HG03457 (cell line): ENCODE results near the gene DNAJC22.
"Not testable (repeated sequence)": the region's sequence is repeated elsewhere in the genome, so short reads cannot be mapped to it uniquely, and the experiment has no call there.

Experiments
- ATAC-seq: cut with Tn5 transposase; IDR thresholded peaks from one replicate; pipeline ENCODE4 v1.9.1; 2021; ENCODE audit warnings: moderate number of reproducible peaks; ENCODE audit not compliant: unreplicated experiment

Gene DNAJC22

DNA sequence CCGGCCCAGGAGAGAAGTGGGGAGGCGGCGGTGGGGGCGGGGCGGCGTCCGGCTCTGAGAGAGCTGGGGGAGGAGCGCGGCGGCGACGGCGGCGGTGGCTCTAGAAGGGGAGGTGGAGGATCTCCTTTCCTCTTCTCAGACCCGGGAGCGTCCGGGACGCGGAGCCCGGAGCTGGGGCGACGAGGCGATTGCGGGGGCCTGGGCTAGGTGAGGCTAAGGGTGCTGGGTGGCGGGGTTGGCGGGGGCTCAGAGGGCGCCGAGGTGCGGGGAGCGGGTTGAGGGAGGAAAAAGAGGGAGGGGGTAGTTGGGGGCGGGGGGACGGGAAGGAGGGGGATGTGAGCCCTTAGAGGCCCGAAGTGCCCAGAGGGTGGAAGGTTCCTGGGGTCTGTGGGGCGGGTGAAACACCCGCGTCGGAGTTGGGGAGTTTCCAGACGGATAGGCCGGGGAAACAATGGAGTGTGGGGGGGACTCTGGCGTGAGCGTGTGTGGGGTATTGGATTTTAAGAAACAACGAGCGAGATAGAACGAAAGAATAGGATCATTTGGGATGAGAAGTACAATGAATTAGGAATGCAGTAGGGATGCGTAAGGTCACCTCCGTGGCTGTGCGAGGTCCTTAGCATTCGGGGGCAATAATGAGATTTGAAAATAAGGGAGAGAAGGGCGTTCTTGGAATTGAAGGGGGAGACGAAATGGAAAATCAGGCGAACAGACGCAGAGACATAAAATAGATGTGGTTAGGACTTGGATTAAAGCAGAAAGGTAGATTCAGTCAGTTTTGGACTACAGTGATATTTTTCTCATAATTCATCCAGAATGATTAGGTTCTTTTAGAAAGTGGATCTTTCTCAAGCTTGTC, 20.9 kb downstream of the DNAJC22 start, which contains the start of gene SPATS2:
Gene SPATS2, plus strand, starts transcription at position 82 of the 859 bp plus-strand sequence. CDS start 93,551 bp downstream, outside the sequence.
- ATAC-seq: no peak

DNA sequence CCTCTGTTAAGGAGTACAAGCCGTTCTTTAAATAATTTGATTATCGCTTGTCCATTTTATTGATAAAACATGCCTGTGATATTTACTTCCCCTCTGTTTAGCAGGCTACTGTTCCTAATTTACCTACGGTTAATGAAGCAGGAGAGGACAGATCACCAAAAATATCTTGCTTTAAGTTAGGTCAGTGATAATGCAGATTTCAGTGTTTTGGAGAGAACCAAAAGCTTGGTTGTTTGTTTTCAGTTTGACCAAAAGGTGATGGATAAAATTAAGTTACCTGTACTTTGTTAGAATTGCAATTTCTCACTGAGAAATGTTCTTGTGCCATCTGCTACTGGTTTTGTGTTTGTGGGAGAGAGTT, 21.5 kb downstream of the DNAJC22 start:
- ATAC-seq: no peak

DNA sequence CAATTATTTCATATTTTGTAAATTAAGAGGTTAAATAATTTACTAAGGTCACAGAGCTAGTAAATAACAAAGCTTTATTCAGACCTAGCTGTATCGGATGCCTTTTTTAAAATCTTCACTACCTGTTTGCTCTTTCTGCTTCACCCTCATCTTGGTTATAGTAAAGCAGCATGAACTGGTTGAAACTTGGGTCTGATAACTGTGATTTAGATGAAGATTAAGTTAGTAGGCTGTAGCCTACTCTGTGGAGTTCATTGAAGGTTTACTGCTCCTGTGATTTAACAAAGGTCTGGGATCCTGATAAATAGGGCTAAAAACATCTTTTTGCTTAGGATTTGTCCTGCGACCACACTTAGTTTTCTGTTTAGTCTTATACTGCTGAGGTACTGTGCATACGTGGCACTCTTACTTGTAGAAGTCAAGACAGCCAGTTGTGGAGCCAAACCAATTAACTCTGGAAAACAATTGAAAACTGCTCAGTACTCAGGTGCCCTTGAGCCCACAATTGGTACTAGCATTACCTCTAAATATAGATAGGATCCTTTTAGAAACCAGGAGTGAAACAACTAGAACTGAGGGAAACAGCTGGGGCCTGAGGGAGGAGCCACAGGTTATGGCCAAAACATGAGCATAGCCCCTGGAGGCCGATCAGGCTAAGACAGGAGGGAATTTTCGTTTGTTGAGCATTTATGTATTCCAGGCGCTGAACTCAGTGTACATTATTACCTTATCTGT, 22.9 kb downstream of the DNAJC22 start:
- ATAC-seq: peak; percentile 50

DNA sequence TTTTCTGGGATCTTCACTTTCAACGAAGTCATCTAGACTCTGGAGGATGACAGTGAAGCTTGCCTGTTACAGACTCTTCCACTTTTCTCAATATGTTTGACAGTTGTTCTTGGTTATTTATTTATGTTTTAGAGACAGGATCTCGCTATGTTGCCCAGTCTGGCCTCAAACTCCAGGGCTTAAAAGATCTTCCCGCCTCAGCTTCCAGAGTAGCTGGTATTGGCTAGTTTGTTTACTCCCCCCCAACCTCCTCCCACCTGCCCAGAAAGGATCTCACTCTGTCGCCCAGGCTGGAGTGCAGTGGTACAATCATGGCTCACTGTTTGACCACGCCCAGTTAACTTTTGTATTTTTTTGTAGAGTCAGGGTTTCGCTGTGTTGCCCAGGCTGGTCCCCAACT, 23.9 kb downstream of the DNAJC22 start:
- no peak for ATAC-seq

DNA sequence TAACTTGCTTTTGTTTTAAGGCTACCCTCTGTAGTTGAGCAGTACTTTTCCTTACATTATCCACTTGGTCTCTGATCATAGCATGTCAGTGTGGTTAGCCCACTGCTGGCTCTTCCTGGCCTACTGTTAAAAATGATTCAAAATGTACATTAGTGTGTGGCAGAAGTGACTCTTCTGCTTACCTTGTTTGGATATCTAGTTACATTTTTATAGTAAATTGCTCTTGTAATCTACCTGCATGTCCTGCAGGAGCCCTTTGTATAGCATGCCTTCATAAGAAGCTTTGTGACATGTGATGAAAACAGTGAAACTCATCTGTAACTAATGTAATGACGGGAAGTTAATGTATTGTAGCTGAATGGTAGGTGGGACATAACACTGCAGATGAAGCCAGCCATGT, 28.7 kb downstream of the DNAJC22 start:
- no peak for ATAC-seq

DNA sequence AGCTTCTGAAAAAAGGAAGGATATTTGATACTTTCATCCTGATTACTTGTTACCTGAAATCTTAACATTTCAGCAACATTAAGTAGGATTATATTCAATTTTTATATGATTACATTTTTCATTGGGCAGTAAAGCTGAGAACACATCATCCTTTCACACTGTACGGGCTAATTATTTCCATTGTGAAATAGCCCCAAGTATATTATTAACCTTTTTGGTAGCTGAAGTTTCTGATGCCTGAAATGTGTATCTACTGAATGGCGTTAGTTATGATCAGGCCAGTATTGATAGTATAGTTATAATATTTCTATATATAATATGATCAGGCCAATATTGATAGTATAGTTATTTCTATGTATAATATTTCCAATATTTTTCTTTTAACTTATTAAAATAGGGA, 30.7 kb downstream of the DNAJC22 start:
- no peak for ATAC-seq

DNA sequence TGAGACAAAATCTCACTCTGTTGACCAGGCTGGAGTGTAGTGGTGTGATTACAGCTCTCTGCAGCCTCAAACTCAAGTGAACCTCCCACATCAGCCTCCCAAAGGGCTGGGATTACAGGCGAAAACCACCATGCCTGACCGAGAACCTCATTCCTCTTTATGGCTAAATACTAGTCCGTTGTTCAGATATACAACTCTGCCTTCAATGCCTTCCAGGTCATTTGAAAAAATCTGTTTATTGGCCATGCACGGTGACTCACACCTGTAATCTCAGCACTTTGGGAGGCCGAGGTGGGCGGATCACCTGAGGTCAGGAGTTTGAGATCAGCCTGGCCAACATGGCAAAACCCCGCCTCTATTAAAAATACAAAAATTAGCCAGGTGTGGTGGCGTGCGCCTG, 33.5 kb downstream of the DNAJC22 start:
- not testable (repeated sequence) for ATAC-seq

DNA sequence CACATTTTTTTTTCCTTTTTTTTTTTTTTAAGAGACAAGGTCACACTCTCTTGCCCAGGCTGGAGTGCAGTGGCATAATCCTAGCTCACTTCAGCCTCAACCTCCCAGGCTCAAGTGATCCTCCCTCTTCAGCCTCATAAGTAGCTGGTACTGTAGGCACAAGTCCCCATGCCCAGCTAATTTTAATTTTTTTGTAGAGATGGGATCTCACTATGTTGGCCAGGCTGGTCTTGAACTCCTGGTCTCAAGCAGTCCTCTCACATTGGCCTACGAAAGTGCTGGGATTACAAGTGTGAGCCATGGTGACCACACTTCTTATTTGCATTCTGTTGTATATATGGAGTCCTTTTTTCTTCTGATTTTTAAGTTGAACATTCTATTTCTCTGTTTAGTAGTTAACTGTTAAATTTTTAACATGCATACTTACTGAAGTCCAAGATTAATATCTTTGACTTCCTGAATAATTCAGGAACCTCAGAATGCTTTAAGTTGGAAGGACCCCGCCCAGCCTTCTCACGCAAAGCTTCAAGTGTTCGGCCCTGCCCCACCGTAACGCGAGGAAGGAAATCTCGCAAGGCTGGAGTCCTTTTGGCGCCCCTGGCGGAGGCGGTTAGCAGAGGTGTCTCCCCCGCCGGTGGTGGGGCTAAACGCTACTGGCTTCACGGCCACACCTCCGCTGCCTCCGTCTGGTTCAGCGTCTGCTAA, 42.1 kb downstream of the DNAJC22 start:
- no peak for ATAC-seq

DNA sequence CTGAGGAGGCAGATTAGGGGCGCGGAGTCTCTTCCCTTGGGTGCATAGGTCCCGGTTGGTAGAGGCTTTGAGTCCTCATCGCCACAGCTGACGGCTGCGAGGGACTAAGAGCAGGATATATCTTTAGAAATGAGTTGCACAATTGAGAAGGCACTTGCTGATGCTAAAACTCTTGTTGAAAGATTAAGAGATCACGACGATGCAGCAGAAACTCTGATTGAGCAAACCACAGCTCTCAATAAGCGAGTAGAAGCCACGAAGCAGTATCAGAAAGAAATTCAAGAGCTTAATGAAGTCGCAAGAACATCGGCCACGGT, 42.7 kb downstream of the DNAJC22 start:
- ATAC-seq: no peak

DNA sequence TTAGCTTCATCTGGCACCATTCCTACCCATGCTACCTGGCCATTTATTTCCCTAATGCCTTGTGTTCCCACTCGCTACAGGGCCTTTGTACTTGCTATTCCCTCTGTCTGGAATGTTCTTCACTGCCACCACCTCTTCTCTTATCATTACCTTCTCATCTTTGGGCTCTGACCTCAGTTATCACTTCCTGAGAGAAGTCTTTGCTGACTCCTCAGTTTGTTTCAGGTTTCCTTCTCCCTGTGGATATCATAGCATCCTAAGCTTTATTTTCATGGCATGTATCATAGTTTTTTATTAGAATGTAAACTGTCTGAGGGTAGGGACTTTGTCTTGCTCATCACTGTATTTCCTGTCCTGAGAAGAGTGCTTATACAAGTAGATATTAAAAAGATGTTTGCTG, 50.3 kb downstream of the DNAJC22 start:
- ATAC-seq: no peak

DNA sequence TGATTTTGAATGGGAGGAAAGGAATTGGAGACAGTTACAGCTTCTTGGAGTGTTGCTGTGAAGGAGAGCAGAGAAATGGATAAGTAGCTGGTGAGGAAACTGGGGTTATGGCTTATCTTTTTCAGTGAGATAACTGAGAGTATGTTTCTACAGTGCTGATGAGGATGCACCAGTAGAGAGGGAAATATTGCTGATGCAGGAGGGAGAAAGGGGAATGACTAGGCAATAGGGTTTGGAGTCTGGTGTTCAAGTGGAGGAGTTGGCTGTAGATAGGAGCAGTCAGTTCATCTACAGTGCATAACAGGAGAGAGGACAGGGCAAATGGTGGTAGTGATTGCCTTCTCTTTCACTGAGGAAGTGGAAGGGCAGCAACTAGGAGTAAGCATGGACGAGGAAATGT, 53.6 kb downstream of the DNAJC22 start:
- ATAC-seq: no peak
